ENCODE results near the gene ABCA12.

Gene ABCA12

GRCh38 chr2:214946949-214947348 is 191.5 kb downstream of the ABCA12 start:
- DNase-seq: no peak

- no peak for DNase-seq
These were observed 204.4 kb downstream of the ABCA12 start for GRCh38 chr2:214934006-214934405.

- DNase-seq: no peak
These were observed 233.8 kb downstream of the ABCA12 start for GRCh38 chr2:214904634-214905033.

GRCh38 chr2:214904176-214904575 is 234.2 kb downstream of the ABCA12 start:
- no peak for DNase-seq

GRCh38 chr2:214902286-214902685 is 236.1 kb downstream of the ABCA12 start:
- no peak for DNase-seq

GRCh38 chr2:214899751-214900150 is 238.7 kb downstream of the ABCA12 start:
- DNase-seq: no peak

- DNase-seq: no peak
These were observed 242.2 kb downstream of the ABCA12 start for GRCh38 chr2:214896274-214896673.

- DNase-seq: no peak
These were observed 243.0 kb downstream of the ABCA12 start for GRCh38 chr2:214895469-214895868.

GRCh38 chr2:214889301-214889700 is 249.1 kb downstream of the ABCA12 start:
- no peak for DNase-seq

GRCh38 chr2:214881647-214882202 is 256.7 kb downstream of the ABCA12 start:
- DNase-seq: no peak
